ENCODE data around the gene PHETA1.

GRCh38 chr12:111412007-111412829, 43.3 kb upstream of the PHETA1 start:
- no peak for TF ChIP-seq CTCF (IDR thresholded peaks at IDR 0.05; ENCODE audit: low read depth, low read length, poor library complexity, severe bottlenecking)
- TF ChIP-seq EZH2phosphoT487 (IDR thresholded peaks at IDR 0.05; ENCODE audit: borderline replicate concordance, low read length), result no peak
